HepG2 (cell line): ENCODE data around the gene ABHD2. TPM values are rescaled to one million over a fixed set of nuclear protein-coding genes. Genes with fewer than 3 reads are reported as not detected.
A peak's percentile ranks its signal among the peaks of the same experiment; 100 is the strongest.

ENCODE experiments used
- ATAC-seq: fragments of 200-7000 bp; cut with Tn5 transposase; 3 replicates; pipeline ENCODE4 v1.9.1; 2020; ENCODE audit warnings: mild to moderate bottlenecking, moderate library complexity
- BruUV-seq: library from RNA; stranded (reverse); fragments of 400-500 nt; replicated peaks from 2 replicates; lab custom pipeline; 2021; lab: Mats Ljungman, UMichigan
- CTCF ChIA-PET: fragments of 300-600 bp; formaldehyde crosslinking; extraction: SDS; loops from one replicate; lab custom pipeline; 2021; ENCODE audit warnings: low total read pairs, inconsistent platforms, low intra/inter-chr PET ratio; lab: Yijun Ruan, JAX
- POLR2A ChIA-PET: fragments of 350-600 bp; sonication (Branson Sonifier 250); formaldehyde crosslinking; loops from one replicate; lab custom pipeline; 2020; ENCODE audit warnings: antibody characterized with exemption, inconsistent platforms; lab: Yijun Ruan, JAX
- DNase-seq: peaks from one replicate; pipeline ENCODE4 v3.0.0-alpha.2; 2015; ENCODE audit warnings: low spot score
- FAIRE-seq: peaks from 3 replicates; lab custom pipeline; 2011; peaks lifted over from hg19 to GRCh38; lab: Jason Lieb, UNC
- H2AFZ ChIP-seq: one replicate; pipeline ENCODE4 v1.6.1; 2011; ENCODE audit warnings: low read length, inconsistent platforms
- H3K27ac ChIP-seq: fragments of 300-600 bp; 3 replicates; pipeline ENCODE4 v1.8.0; 2011; ENCODE audit warnings: mixed run types, mild to moderate bottlenecking, mixed read lengths, low read length, inconsistent platforms; ENCODE audit not compliant: insufficient read depth; ENCODE audit errors: extremely low read length
- H3K27me3 ChIP-seq, 2 experiments: fragments of 200-600 bp in 1 of 2; 2 replicates in 1 of 2; 3 replicates in 1 of 2; pipeline versions ENCODE4 v1.6.0 to v1.8.0; 2011; ENCODE audit warnings: low read length in 2 of 2, mild to moderate bottlenecking in 2 of 2, moderate library complexity in 2 of 2, inconsistent platforms in 1 of 2; ENCODE audit not compliant: insufficient read depth in 2 of 2, control insufficient read depth in 1 of 2
- H3K36me3 ChIP-seq, 2 experiments: fragments of 200-600 bp in 1 of 2; replicated peaks in 1 of 2; 2 replicates in 1 of 2; 3 replicates in 1 of 2; pipeline versions ENCODE4 v1.5.1 to v1.8.0; 2011; ENCODE audit warnings: low read length in 2 of 2, inconsistent platforms in 1 of 2; ENCODE audit not compliant: insufficient read depth in 2 of 2, control insufficient read depth in 1 of 2
- H3K4me1 ChIP-seq: 2 replicates; pipeline ENCODE4 v1.5.1; 2012; ENCODE audit warnings: low read length, inconsistent platforms; ENCODE audit not compliant: insufficient read depth
- H3K4me2 ChIP-seq: 2 replicates; pipeline ENCODE4 v1.6.0; 2011; ENCODE audit warnings: low read depth, low read length, inconsistent platforms
- H3K4me3 ChIP-seq, 3 experiments: fragments of 200-600 bp in 1 of 3; sonication (generic), shearing (Covaris generic) in 1 of 3; replicated peaks in 1 of 3; 2 replicates each; pipeline ENCODE4 v1.5.1; 2011 to 2016; ENCODE audit warnings: low read length in 3 of 3, inconsistent platforms in 2 of 3, low read depth in 2 of 3, mild to moderate bottlenecking in 2 of 3, control low read depth in 1 of 3, mixed read lengths in 1 of 3; ENCODE audit not compliant: insufficient read depth in 1 of 3
- H3K79me2 ChIP-seq: one replicate; pipeline ENCODE4 v1.6.1; 2011; ENCODE audit warnings: low read length, inconsistent platforms; ENCODE audit not compliant: insufficient read depth
- H3K9ac ChIP-seq: 2 replicates; pipeline ENCODE4 v1.6.0; 2011; ENCODE audit warnings: mild to moderate bottlenecking, low read depth, low read length, inconsistent platforms; ENCODE audit not compliant: insufficient read depth
- H3K9me3 ChIP-seq: 2 replicates; pipeline ENCODE4 v1.5.1; 2012; ENCODE audit warnings: mild to moderate bottlenecking, low read length
- H4K20me1 ChIP-seq: 2 replicates; pipeline ENCODE4 v1.6.0; 2011; ENCODE audit warnings: inconsistent platforms, mild to moderate bottlenecking, low read length, moderate library complexity; ENCODE audit not compliant: insufficient read depth
- AHR ChIP-seq: IDR thresholded peaks from 2 replicates; pipeline ENCODE4 v1.6.1; 2018; ENCODE audit warnings: missing genetic modification reagents, missing compliant biosample characterization
- ATF7 ChIP-seq, 2 experiments: fragments of 450-650 bp in 1 of 2; sonication (generic) in 1 of 2; formaldehyde crosslinking in 1 of 2; IDR thresholded peaks; 2 replicates each; pipeline versions ENCODE4 v1.4.0 to v1.6.1; 2016 to 2020; ENCODE audit warnings: antibody characterized with exemption in 1 of 2, mild to moderate bottlenecking in 1 of 2, missing genetic modification reagents in 1 of 2
- MYC ChIP-seq: sonication (generic); formaldehyde crosslinking; IDR thresholded peaks from 2 replicates; pipeline ENCODE4 v1.9.0; 2021; ENCODE audit warnings: missing genetic modification reagents, borderline replicate concordance
- NFE2L1 ChIP-seq: sonication (generic); formaldehyde crosslinking; IDR thresholded peaks from 2 replicates; pipeline ENCODE4 v1.4.0; 2020; ENCODE audit warnings: missing genetic modification reagents, mild to moderate bottlenecking, borderline replicate concordance
- NFIC ChIP-seq: IDR thresholded peaks from 2 replicates; pipeline ENCODE4 v1.6.1; 2012; ENCODE audit warnings: mild to moderate bottlenecking, low read length, inconsistent platforms
- PAWR ChIP-seq: sonication (generic); formaldehyde crosslinking; IDR thresholded peaks from 2 replicates; pipeline ENCODE4 v1.4.0; 2020; ENCODE audit warnings: missing genetic modification reagents, mild to moderate bottlenecking, borderline replicate concordance
- SPEN ChIP-seq: sonication (generic); formaldehyde crosslinking; IDR thresholded peaks from 2 replicates; pipeline ENCODE4 v1.5.1; 2020; ENCODE audit warnings: low read depth, mild to moderate bottlenecking, missing genetic modification reagents
- ZBTB43 ChIP-seq: sonication (generic); formaldehyde crosslinking; conservative IDR thresholded peaks from 2 replicates; pipeline ENCODE4 v1.4.0; 2020; ENCODE audit warnings: missing genetic modification reagents
- ZNF235 ChIP-seq: sonication (generic); formaldehyde crosslinking; IDR thresholded peaks from 2 replicates; pipeline ENCODE4 v1.8.1; 2023; ENCODE audit warnings: mild to moderate bottlenecking, missing genetic modification reagents, borderline replicate concordance
- WGBS: methylation state at CpG from one replicate; pipeline ENCODE4 v1.1.6; 2017; ENCODE audit warnings: low lambda C conversion rate; 5-methylcytosine and 5-hydroxymethylcytosine counted together
- in situ Hi-C: cut with HindIII; loops from 2 replicates; pipeline ENCODE4 v1.10.0; 2017; ENCODE audit warnings: low pct_unique_long_range_greater_than_20kb; ENCODE audit not compliant: extremely low pct_ligation_motif_present
- intact Hi-C: fragments of 100-400 bp; cut with micrococcal nuclease; formaldehyde crosslinking; loops from one replicate; pipeline ENCODE4 v1.10.0; 2022; ENCODE audit not compliant: unreplicated experiment
- polyA plus RNA-seq, 8 experiments: library from polyadenylated mRNA; depleted of rRNA in 3 of 8; stranded (reverse) in 7 of 8; unstranded in 1 of 8; fragments of >200 nt; fragmentation: Illumina TruSeq in 4 of 8; extraction: Trizol in 4 of 8; gene quantifications; 2 replicates each; pipeline versions ENCODE4 v1.2.1 to v1.2.3, GENCODE V29; 2011 to 2016; ENCODE audit warnings: low read depth in 4 of 8, missing spikeins in 1 of 8, mixed read lengths in 1 of 8; ENCODE audit not compliant: insufficient read depth in 1 of 8
- total RNA-seq, 5 experiments: library from RNA; depleted of rRNA; stranded (reverse); fragments of >200 nt; fragmentation: Illumina TruSeq; extraction: Trizol; gene quantifications; 2 replicates each; pipeline ENCODE4 v1.2.3, GENCODE V29; 2016; ENCODE audit warnings: low read depth in 1 of 5
- TF ChIP-seq, protein P1 (sequence below): sonication (generic); formaldehyde crosslinking; IDR thresholded peaks from 2 replicates; pipeline ENCODE4 v1.5.1; 2020; ENCODE audit warnings: missing genetic modification reagents, mild to moderate bottlenecking, borderline replicate concordance
- TF ChIP-seq, protein P2 (sequence below): fragments of 450-650 bp; IDR thresholded peaks from 2 replicates; pipeline ENCODE4 v1.6.1; 2016

Gene ABHD2
- total and polyA plus RNA-seq, 2 of the 13 experiments (the other 11 are each of a cell fraction or from before 2014, with no cell fraction given): 14.8 to 22.4 TPM

GRCh38 chr15:89123181-89123525, 34.9 kb downstream of the ABHD2 start:
- CTCF ChIA-PET: no interaction called here
- H3K36me3 ChIP-seq: peaks cover 0 to 12% of the 10 kb centered on the region in 2 experiments; a peak in 4 of 5 replicates
- in situ Hi-C loops (no loop called here), intact Hi-C loops (no loop called here)
- no peaks in the 10 kb centered on the region for H3K9me3 ChIP-seq
- peak overlapping the region; percentile 90 for H3K27ac ChIP-seq
- H4K20me1 ChIP-seq: no peaks in the 10 kb centered on the region
- H3K4me1 ChIP-seq: peaks cover 100% of the 10 kb centered on the region
- H3K79me2 ChIP-seq: no peaks in the 10 kb centered on the region
- H2AFZ ChIP-seq: no peak overlapping the region
- no peak overlapping the region for H3K9ac ChIP-seq
- no peak for ATAC-seq
- POLR2A ChIA-PET: interaction anchor here (0.7 to 2.2 kb wide), 5 partner anchors 10 to 52 kb away, joined by 3 to 13 read pairs (median 4); partner anchors contain the start of gene ABHD2
- H3K27me3 ChIP-seq: no peaks in the 10 kb centered on the region
- TF ChIP-seq, protein P1, sequence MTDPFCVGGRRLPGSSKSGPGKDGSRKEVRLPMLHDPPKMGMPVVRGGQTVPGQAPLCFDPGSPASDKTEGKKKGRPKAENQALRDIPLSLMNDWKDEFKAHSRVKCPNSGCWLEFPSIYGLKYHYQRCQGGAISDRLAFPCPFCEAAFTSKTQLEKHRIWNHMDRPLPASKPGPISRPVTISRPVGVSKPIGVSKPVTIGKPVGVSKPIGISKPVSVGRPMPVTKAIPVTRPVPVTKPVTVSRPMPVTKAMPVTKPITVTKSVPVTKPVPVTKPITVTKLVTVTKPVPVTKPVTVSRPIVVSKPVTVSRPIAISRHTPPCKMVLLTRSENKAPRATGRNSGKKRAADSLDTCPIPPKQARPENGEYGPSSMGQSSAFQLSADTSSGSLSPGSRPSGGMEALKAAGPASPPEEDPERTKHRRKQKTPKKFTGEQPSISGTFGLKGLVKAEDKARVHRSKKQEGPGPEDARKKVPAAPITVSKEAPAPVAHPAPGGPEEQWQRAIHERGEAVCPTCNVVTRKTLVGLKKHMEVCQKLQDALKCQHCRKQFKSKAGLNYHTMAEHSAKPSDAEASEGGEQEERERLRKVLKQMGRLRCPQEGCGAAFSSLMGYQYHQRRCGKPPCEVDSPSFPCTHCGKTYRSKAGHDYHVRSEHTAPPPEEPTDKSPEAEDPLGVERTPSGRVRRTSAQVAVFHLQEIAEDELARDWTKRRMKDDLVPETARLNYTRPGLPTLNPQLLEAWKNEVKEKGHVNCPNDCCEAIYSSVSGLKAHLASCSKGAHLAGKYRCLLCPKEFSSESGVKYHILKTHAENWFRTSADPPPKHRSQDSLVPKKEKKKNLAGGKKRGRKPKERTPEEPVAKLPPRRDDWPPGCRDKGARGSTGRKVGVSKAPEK (CRISPR knock-in tag): no peak
- TF ChIP-seq ZBTB43 (CRISPR knock-in tag): no peak
- no peak for TF ChIP-seq PAWR (CRISPR knock-in tag)
- TF ChIP-seq SPEN (CRISPR knock-in tag): no peak
- no peak for TF ChIP-seq NFE2L1 (CRISPR knock-in tag)
- no peak for TF ChIP-seq ATF7 (IDR thresholded peaks at IDR 0.05)
- no peak for TF ChIP-seq ATF7 (CRISPR knock-in tag; IDR thresholded peaks at IDR 0.05)
- no peak for TF ChIP-seq ZNF235 (CRISPR knock-in tag)
- TF ChIP-seq MYC (CRISPR knock-in tag): no peak
- TF ChIP-seq, protein P2, sequence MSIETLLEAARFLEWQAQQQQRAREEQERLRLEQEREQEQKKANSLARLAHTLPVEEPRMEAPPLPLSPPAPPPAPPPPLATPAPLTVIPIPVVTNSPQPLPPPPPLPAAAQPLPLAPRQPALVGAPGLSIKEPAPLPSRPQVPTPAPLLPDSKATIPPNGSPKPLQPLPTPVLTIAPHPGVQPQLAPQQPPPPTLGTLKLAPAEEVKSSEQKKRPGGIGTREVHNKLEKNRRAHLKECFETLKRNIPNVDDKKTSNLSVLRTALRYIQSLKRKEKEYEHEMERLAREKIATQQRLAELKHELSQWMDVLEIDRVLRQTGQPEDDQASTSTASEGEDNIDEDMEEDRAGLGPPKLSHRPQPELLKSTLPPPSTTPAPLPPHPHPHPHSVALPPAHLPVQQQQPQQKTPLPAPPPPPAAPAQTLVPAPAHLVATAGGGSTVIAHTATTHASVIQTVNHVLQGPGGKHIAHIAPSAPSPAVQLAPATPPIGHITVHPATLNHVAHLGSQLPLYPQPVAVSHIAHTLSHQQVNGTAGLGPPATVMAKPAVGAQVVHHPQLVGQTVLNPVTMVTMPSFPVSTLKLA: no peak
- TF ChIP-seq AHR (CRISPR knock-in tag): no peak
- no peak for TF ChIP-seq NFIC
- DNase-seq: no peak
- no peak for FAIRE-seq
- no peak overlapping the region for H3K4me3 ChIP-seq
- WGBS: 96% methylated on average over 7 of the region's 7 CpGs
- no peak overlapping the region for H3K4me2 ChIP-seq
- BruUV-seq: no TSS peak
